Measurements from ENCODE around the gene SIRT7. TPM values are rescaled to one million over a fixed set of nuclear protein-coding genes. Genes with fewer than 3 reads are reported as not detected.

SIRT7 gene
- polyA plus RNA-seq, 1 of the 3 experiments (the other 2 are of a cell fraction), result 32.6 TPM

GRCh38 chr17:81868674-81869220 is 49.2 kb downstream of the SIRT7 start:
- peaks cover 53% of the 10 kb centered on the region for H4K20me1 ChIP-seq (ENCODE audit: insufficient read depth)
- CTCF ChIA-PET, result interaction anchor here (0.6 to 6.9 kb wide), 53 partner anchors 8 to 230 kb away, joined by 3 to 54 read pairs (median 7); partner anchors contain the start of genes ALYREF, ANAPC11, CENPX and LRRC45
- peaks cover 72% of the 10 kb centered on the region for H3F3A ChIP-seq (replicated peaks; ENCODE audit: insufficient read depth)
- peaks cover 27 to 42% of the 10 kb centered on the region in 2 experiments for H3K36me3 ChIP-seq (replicated peaks in 1 of 2; ENCODE audit: control insufficient read depth in 1 of 2, insufficient read depth in 2 of 2, low read length in 1 of 2)
- H3K9ac ChIP-seq, result peak overlapping the region; percentile 98; the same call in 1 of the 2 replicates
- H3K4me1 ChIP-seq (ENCODE audit: control insufficient read depth in 1 of 2, insufficient read depth in 2 of 2, low read depth in 1 of 2, low read length in 1 of 2), result peaks cover 24 to 55% of the 10 kb centered on the region in 2 experiments; a peak in 3 of 4 replicates
- DNase-seq, result peak; percentile 74
- peaks cover 72% of the 10 kb centered on the region for H3K79me2 ChIP-seq (ENCODE audit: insufficient read depth)
- 56% methylated on average over 23 of the region's 30 CpGs for WGBS (ENCODE audit: low lambda C conversion rate)
- peak overlapping the region; percentile 86 to 95 for H3K27ac ChIP-seq (ENCODE audit: low read depth in 2 of 2, low read length in 1 of 2)
- H3K4me3 ChIP-seq (ENCODE audit: low read depth in 2 of 2, low read length in 1 of 2), result peak overlapping the region; percentile 83 to 97; a peak in 3 of 4 replicates
- no peaks in the 10 kb centered on the region for H3K27me3 ChIP-seq (ENCODE audit: insufficient read depth)
- POLR2A ChIA-PET, result interaction anchor here (0.6 to 2.5 kb wide), 14 partner anchors 7 to 321 kb away, joined by 3 to 16 read pairs (median 4); partner anchors contain the start of genes ALYREF, ANAPC11, ARL16 and HGS
- TF ChIP-seq CTCF (IDR thresholded peaks at IDR 0.05) (no peak), FOSL2 (IDR thresholded peaks at IDR 0.05; ENCODE audit: borderline replicate concordance, low read depth) (peak; percentile 49; the same call in 1 of the 2 replicates), MAX (IDR thresholded peaks at IDR 0.05; ENCODE audit: low read depth) (peak; percentile 45), FOXJ3 (CRISPR knock-in tag; IDR thresholded peaks at IDR 0.05) (0 out of 2 replicates have a peak, but pooled peaks have one; percentile 35), IRF3 (IDR thresholded peaks at IDR 0.05; ENCODE audit: low read depth, low read length) (no peak), TCF12 (IDR thresholded peaks at IDR 0.05) (no peak), USF2 (IDR thresholded peaks at IDR 0.05; ENCODE audit: borderline replicate concordance, low read depth, low read length) (no peak), SIN3A (IDR thresholded peaks at IDR 0.05; ENCODE audit: borderline replicate concordance, low read depth, low read length) (peak; percentile 54; the same call in 1 of the 2 replicates), RFX5 (IDR thresholded peaks at IDR 0.05; ENCODE audit: low read length) (no peak), POLR2AphosphoS5 (IDR thresholded peaks at IDR 0.05; ENCODE audit: low read depth, low read length) (peak; percentile 85), NRF1 (IDR thresholded peaks at IDR 0.05; ENCODE audit: low read depth, low read length) (no peak), YY1 (IDR thresholded peaks at IDR 0.05; ENCODE audit: low read depth) (no peak), PBX3 (IDR thresholded peaks at IDR 0.05) (peak; percentile 85)
- no peaks in the 10 kb centered on the region for H3K9me2 ChIP-seq
- H2AFZ ChIP-seq (ENCODE audit: low read depth), result no peak overlapping the region
- no peaks in the 10 kb centered on the region for H3K9me3 ChIP-seq
- peak overlapping the region; percentile 99 for H3K4me2 ChIP-seq
